Measurements from ENCODE around the gene DESI2. TPM values are rescaled to one million over a fixed set of nuclear protein-coding genes. Genes with fewer than 3 reads are reported as not detected.

DESI2 gene
- total RNA-seq, 6 experiments from 2014 or later: 7.0 to 14.2 (median 9.9) TPM

DNA sequence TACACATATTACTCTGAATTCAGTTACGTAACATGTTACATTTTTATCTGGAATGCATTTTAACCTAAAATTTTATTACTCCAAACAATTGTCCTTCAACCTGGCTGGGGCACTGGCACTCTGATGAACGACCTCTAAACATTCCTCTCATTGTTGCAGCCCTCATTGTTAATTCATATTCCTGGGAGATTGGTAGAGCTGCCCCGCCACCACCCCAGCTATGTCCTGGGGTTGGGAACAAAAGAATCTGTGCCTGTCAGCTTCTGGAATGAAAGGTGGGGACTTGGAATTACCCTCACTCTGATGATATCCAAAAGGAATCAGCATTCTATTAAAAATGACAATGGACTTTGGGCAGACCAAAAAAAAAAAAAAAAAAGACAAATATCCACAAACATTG is 38.0 kb upstream of the DESI2 start:
- no peak for DNase-seq
- H3K27ac ChIP-seq: no peak overlapping the region
- H3K27me3 ChIP-seq: no peaks in the 10 kb centered on the region
- intact Hi-C loops (cut with DNase I): no loop called here
- no peaks in the 10 kb centered on the region for H3K9me3 ChIP-seq
- no peak overlapping the region for H3K4me3 ChIP-seq
- TF ChIP-seq, protein P1, sequence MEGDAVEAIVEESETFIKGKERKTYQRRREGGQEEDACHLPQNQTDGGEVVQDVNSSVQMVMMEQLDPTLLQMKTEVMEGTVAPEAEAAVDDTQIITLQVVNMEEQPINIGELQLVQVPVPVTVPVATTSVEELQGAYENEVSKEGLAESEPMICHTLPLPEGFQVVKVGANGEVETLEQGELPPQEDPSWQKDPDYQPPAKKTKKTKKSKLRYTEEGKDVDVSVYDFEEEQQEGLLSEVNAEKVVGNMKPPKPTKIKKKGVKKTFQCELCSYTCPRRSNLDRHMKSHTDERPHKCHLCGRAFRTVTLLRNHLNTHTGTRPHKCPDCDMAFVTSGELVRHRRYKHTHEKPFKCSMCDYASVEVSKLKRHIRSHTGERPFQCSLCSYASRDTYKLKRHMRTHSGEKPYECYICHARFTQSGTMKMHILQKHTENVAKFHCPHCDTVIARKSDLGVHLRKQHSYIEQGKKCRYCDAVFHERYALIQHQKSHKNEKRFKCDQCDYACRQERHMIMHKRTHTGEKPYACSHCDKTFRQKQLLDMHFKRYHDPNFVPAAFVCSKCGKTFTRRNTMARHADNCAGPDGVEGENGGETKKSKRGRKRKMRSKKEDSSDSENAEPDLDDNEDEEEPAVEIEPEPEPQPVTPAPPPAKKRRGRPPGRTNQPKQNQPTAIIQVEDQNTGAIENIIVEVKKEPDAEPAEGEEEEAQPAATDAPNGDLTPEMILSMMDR (IDR thresholded peaks at IDR 0.05): no peak
- TF ChIP-seq POLR2A (IDR thresholded peaks at IDR 0.05): no peak
- no peaks in the 10 kb centered on the region for H3K36me3 ChIP-seq
- 60% methylated on average over 3 of the region's 3 CpGs for WGBS (ENCODE audit: insufficient coverage, low coverage, low lambda C conversion rate, missing lambda C conversion rate)
- no peak for ATAC-seq
- H3K4me1 ChIP-seq: no peaks in the 10 kb centered on the region

DNA sequence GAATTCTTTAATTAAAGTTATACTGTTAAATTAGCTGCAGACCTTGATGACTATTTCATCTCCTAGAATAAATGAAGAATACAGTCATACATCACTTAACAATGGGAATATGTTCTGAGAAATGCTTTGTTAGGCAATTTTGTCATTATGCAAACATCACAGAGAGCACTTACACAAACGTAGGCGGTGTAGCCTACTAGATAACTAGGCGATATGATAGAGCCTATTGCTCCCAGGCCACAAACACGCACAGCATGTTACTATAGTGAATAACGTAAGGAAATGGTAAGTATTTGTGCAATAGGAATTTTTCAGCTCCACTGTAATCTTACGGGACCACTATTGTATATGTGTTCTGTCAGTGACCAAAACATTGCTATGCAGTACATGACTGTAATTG is 37.6 kb upstream of the DESI2 start:
- DNase-seq (no peak), ATAC-seq (peak in 1 of 4 donors; percentile 50)
- no peak for TF ChIP-seq POLR2A (IDR thresholded peaks at IDR 0.05)
- TF ChIP-seq, protein P1 (IDR thresholded peaks at IDR 0.05): no peak
- H3K4me3 ChIP-seq: no peak overlapping the region
- no peak overlapping the region for H3K27ac ChIP-seq
- no peaks in the 10 kb centered on the region for H3K36me3 ChIP-seq
- intact Hi-C loops (cut with DNase I): no loop called here
- no peaks in the 10 kb centered on the region for H3K27me3 ChIP-seq
- no peaks in the 10 kb centered on the region for H3K9me3 ChIP-seq
- WGBS (ENCODE audit: insufficient coverage, low coverage, low lambda C conversion rate, missing lambda C conversion rate): 66% methylated on average over 6 of the region's 6 CpGs
- H3K4me1 ChIP-seq: no peaks in the 10 kb centered on the region

DNA sequence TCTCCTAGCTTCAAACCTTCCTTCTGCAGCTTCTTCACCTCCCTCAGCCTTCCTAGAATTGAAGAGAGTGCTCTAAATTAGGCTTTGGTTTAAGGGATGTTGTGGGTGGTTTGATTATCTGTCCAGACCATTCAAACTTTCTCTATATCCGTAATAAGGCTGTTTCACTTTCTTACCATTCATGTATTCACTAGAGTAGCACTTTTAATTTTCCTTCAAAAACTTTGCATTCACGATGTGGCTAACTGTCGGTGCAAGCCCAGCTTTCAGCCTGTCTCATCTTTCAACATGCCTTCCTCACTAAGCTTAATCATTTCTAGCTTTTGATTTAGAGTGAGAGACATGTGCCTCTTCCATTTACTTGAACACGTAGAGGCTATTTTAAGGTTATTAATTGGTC is 26.2 kb upstream of the DESI2 start:
- Histone ChIP-seq H3K27ac (no peak overlapping the region), H3K27me3 (no peaks in the 10 kb centered on the region), H3K9me3 (no peaks in the 10 kb centered on the region), H3K4me3 (no peak overlapping the region), H3K36me3 (no peaks in the 10 kb centered on the region), H3K4me1 (no peaks in the 10 kb centered on the region)
- intact Hi-C loops (cut with DNase I): no loop called here
- no peak for DNase-seq
- TF ChIP-seq POLR2A (IDR thresholded peaks at IDR 0.05): no peak
- TF ChIP-seq, protein P1 (IDR thresholded peaks at IDR 0.05): no peak
- WGBS (ENCODE audit: insufficient coverage, low coverage, low lambda C conversion rate, missing lambda C conversion rate): 83% methylated on average over 4 of the region's 4 CpGs
- no peak for ATAC-seq

DNA sequence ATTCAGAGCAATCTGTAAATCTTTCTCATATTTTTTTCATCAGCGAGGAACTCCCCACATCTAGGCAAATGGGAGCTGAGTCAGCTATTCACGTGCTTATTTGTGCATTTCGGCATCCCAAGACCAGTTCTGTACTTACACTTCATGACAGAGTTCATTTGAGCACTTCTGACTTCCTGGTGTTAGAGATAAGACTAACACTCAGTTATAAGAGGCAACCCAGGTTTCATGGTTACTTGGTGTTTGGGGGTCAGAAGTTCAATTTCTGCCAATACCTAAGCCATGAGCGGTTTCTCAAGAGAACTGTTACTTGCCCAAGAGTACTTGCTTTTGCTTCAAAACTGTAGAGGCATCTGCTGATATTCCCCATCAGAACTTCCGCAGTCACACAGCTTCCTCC is 24.1 kb upstream of the DESI2 start:
- Histone ChIP-seq H3K27me3 (no peaks in the 10 kb centered on the region), H3K9me3 (no peaks in the 10 kb centered on the region), H3K27ac (no peak overlapping the region), H3K36me3 (no peaks in the 10 kb centered on the region), H3K4me1 (no peaks in the 10 kb centered on the region), H3K4me3 (no peak overlapping the region)
- 90% methylated on average over 3 of the region's 5 CpGs for WGBS (ENCODE audit: insufficient coverage, low coverage, low lambda C conversion rate, missing lambda C conversion rate)
- intact Hi-C loops (cut with DNase I): no loop called here
- TF ChIP-seq, protein P1 (IDR thresholded peaks at IDR 0.05): no peak
- TF ChIP-seq POLR2A (IDR thresholded peaks at IDR 0.05): no peak
- ATAC-seq: no peak
- DNase-seq: no peak

DNA sequence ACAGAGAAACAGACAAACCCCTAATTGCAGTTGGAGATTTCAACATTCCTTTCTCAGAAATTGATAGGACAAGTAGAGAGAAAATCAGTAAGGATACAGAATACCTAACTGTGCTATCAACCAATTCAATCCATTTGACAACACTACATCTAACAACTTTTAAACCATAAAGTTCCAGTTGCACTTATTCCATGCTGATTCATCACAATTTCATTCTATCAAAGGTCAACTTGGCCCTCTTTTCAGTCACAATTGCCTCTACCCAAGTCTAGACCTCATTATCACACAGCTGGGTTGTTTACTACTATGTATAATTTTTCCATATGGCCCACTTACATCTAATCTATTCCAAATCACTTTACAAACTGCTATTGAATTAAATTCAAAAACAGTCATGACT is 19.8 kb upstream of the DESI2 start:
- H3K27ac ChIP-seq: no peak overlapping the region
- no peak for TF ChIP-seq POLR2A (IDR thresholded peaks at IDR 0.05)
- TF ChIP-seq, protein P1 (IDR thresholded peaks at IDR 0.05): no peak
- H3K4me1 ChIP-seq: no peaks in the 10 kb centered on the region
- intact Hi-C loops (cut with DNase I): no loop called here
- ATAC-seq: no peak
- H3K27me3 ChIP-seq: no peaks in the 10 kb centered on the region
- no peaks in the 10 kb centered on the region for H3K36me3 ChIP-seq
- no peak for DNase-seq
- H3K4me3 ChIP-seq: no peak overlapping the region
- H3K9me3 ChIP-seq: no peaks in the 10 kb centered on the region
